HFFc6 (cell line): ENCODE data around the gene DGAT2. TPM values are rescaled to one million over a fixed set of nuclear protein-coding genes. Genes with fewer than 3 reads are reported as not detected.
"Not testable (repeated sequence)": the region's sequence is repeated elsewhere in the genome, so short reads cannot be mapped to it uniquely, and the experiment has no call there.

Experiments used
- DNase-seq: peaks from one replicate; pipeline ENCODE4 v3.0.0-alpha.2; 2018
- H3K27ac Mint-ChIP-seq: 2 replicates; pipeline ENCODE4 v1.8.0; 2020; ENCODE audit warnings: mild to moderate bottlenecking, mixed read lengths
- H3K27me3 Mint-ChIP-seq: 2 replicates; pipeline ENCODE4 v1.8.0; 2021; ENCODE audit warnings: mild to moderate bottlenecking, moderate library complexity, mixed read lengths; ENCODE audit not compliant: insufficient read depth
- H3K36me3 Mint-ChIP-seq: 2 replicates; pipeline ENCODE4 v1.8.0; 2021; ENCODE audit warnings: low read depth, mixed read lengths
- H3K4me1 Mint-ChIP-seq: 2 replicates; pipeline ENCODE4 v1.8.0; 2020; ENCODE audit warnings: low read depth, mixed read lengths
- H3K4me3 Mint-ChIP-seq: 2 replicates; pipeline ENCODE4 v1.8.0; 2020; ENCODE audit warnings: mild to moderate bottlenecking, moderate library complexity, mixed read lengths
- H3K9me3 Mint-ChIP-seq: 2 replicates; pipeline ENCODE4 v1.8.0; 2020; ENCODE audit warnings: mild to moderate bottlenecking, mixed read lengths
- total RNA-seq, 6 experiments: library from RNA; stranded (reverse); fragmentation: NEBNext Ultra II Directional; extraction: Animal tissue kit (Norgen Biotek cat#: 25700); gene quantifications; 2 replicates in 1 of 6; 3 replicates in 5 of 6; pipeline ENCODE4 v1.2.3, GENCODE V29; 2021
- TF ChIP-seq, protein P1 (sequence below): fragments of 200-600 bp; sonication (generic); IDR thresholded peaks from 2 replicates; pipeline ENCODE4 v1.5.0; 2021; ENCODE audit warnings: antibody characterized with exemption, mild to moderate bottlenecking

The DGAT2 gene
- total RNA-seq, 6 experiments from 2014 or later, result 0.23 to 0.55 (median 0.36) TPM

DNA sequence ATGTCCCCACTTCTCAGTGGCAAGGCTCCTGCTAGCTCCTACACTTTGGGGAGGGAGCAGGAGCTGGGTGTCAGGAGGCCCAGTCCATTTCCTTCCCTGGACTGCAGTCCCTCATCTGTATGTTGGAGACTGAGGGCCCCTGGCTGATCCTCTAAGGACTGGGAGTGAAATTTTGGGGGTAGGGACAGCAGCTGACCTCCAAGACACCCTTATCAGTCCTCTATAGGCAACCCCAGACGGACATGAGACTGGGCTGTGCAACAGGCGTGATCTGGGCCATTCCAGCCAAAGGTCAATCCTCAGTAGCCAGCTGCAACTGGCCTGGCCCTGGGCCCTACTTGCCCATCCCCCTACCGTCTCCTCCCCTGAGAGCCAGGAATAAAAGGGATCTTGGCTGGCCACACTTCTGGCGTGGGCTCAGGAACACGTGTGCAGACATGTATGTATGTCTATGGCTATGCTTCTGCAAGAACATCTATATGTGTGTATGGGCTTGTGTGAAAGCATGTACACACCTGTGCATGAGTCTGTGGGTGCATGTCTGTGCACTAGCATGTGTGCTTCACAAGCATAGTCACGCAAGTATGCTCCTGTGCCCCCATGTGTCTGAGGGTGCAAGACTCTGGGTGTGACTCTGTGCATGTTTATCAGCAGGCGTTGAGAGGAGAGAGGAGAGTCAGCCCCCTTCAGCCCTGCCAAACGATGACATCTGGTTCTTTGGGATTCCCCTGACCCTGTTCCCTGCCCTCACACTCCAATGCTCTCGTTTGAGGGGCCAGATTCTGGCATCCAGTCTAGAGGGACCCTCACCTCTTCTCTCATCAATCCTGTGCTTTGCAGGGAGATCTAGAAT is 24.6 kb upstream of the DGAT2 start:
- DNase-seq, result no peak
- Mint-ChIP-seq H3K4me1 (no peaks in the 10 kb centered on the region), H3K27ac (no peak overlapping the region), H3K36me3 (no peaks in the 10 kb centered on the region), H3K9me3 (no peaks in the 10 kb centered on the region), H3K4me3 (no peak overlapping the region), H3K27me3 (peaks cover 64% of the 10 kb centered on the region)
- TF ChIP-seq, protein P1, sequence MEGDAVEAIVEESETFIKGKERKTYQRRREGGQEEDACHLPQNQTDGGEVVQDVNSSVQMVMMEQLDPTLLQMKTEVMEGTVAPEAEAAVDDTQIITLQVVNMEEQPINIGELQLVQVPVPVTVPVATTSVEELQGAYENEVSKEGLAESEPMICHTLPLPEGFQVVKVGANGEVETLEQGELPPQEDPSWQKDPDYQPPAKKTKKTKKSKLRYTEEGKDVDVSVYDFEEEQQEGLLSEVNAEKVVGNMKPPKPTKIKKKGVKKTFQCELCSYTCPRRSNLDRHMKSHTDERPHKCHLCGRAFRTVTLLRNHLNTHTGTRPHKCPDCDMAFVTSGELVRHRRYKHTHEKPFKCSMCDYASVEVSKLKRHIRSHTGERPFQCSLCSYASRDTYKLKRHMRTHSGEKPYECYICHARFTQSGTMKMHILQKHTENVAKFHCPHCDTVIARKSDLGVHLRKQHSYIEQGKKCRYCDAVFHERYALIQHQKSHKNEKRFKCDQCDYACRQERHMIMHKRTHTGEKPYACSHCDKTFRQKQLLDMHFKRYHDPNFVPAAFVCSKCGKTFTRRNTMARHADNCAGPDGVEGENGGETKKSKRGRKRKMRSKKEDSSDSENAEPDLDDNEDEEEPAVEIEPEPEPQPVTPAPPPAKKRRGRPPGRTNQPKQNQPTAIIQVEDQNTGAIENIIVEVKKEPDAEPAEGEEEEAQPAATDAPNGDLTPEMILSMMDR, result no peak

DNA sequence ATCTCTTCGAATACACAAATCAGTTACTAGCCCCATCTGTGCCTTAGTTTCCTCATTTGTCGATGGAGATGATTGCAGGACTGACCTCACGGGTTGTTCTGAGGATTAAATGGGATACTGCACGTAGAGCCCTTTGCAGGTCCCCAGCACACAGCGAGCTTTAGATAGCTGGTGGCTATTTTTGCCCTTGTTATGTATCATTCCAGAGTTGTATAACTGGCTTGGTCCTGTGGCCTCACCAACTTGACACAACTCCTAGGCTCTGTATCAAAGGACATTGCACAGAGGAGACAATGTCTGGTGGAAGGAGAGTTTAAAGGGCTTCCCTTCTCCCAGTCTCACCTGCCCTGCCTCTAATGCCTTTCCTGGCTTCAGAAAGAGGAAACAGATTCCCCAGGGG is 22.8 kb upstream of the DGAT2 start:
- TF ChIP-seq, protein P1, result no peak
- peaks cover 61% of the 10 kb centered on the region for H3K27me3 Mint-ChIP-seq
- H3K36me3 Mint-ChIP-seq, result no peaks in the 10 kb centered on the region

DNA sequence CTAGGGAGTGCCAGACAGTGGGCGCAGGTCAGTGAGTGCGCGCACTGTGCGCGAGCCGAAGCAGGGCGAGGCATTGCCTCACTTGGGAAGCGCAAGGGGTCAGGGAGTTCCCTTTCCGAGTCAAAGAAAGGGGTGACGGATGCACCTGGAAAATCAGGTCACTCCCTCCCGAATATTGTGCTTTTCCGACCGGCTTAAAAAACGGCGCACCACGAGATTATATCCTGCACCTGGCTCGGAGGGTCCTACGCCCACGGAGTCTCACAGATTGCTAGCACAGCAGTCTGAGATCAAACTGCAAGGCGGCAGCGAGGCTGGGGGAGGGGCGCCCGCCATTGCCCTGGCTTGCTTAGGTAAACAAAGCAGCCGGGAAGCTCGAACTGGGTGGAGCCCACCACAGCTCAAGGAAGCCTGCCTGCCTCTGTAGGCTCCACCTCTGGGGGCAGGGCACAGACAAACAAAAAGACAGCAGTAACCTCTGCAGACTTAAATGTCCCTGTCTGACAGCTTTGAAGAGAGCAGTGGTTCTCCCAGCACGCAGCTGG is 19.8 kb upstream of the DGAT2 start:
- H3K4me1 Mint-ChIP-seq, H3K27ac Mint-ChIP-seq, H3K4me3 Mint-ChIP-seq, H3K36me3 Mint-ChIP-seq, DNase-seq, H3K9me3 Mint-ChIP-seq: not testable (repeated sequence)
- H3K27me3 Mint-ChIP-seq, result peaks cover 45% of the 10 kb centered on the region

More for the DNA sequence above, 22.8 kb upstream of the DGAT2 start:
- no peak overlapping the region for H3K27ac Mint-ChIP-seq
- H3K9me3 Mint-ChIP-seq, result no peaks in the 10 kb centered on the region
- H3K4me3 Mint-ChIP-seq, result no peak overlapping the region
- DNase-seq, result no peak
- H3K4me1 Mint-ChIP-seq, result no peaks in the 10 kb centered on the region

DNA sequence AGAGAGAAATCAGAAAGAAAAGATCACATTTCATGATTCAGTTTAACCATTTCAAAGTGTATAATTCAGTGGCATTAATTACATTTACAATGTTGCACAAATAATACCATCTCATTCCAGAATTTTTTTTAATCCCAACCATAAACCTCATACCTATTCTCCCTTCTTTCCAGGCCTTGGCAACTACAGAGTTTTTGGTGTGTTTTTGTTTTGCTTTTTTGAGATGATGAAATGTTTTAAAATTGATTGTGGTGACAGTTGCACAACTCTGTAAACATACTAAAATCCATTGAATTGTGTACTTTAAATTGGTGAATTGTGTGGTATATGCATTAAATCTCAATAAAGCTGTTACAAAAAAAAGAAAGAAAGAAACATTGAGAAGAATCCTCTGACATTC is 13.6 kb upstream of the DGAT2 start:
- H3K27ac Mint-ChIP-seq, H3K9me3 Mint-ChIP-seq, DNase-seq, H3K4me1 Mint-ChIP-seq, H3K4me3 Mint-ChIP-seq, H3K36me3 Mint-ChIP-seq: not testable (repeated sequence)
- peaks cover 24% of the 10 kb centered on the region for H3K27me3 Mint-ChIP-seq

DNA sequence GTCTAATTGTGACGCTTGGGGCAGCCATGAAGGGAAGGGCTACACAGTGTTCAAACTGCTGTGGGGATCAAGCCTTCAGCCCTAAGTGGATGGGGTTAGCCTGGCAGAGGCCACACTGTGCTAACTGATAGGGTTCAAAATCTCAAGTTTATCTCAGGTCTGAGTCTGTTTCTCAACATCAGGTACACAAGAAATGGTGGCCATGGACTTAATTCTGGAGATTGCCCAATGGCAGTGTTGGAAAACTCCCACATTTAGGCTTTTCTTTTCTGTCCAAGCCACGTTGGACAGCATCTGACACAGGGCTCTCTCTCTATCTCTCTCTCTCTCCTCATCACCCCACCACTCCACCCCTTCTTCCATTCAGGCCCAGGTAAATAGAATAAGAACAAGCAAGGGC is 10.9 kb upstream of the DGAT2 start:
- Mint-ChIP-seq H3K27ac (no peak overlapping the region), H3K4me3 (no peak overlapping the region), H3K36me3 (no peaks in the 10 kb centered on the region), H3K27me3 (peaks cover 23% of the 10 kb centered on the region), H3K4me1 (peaks cover 12% of the 10 kb centered on the region), H3K9me3 (no peaks in the 10 kb centered on the region)
- TF ChIP-seq, protein P1, result no peak
- no peak for DNase-seq

DNA sequence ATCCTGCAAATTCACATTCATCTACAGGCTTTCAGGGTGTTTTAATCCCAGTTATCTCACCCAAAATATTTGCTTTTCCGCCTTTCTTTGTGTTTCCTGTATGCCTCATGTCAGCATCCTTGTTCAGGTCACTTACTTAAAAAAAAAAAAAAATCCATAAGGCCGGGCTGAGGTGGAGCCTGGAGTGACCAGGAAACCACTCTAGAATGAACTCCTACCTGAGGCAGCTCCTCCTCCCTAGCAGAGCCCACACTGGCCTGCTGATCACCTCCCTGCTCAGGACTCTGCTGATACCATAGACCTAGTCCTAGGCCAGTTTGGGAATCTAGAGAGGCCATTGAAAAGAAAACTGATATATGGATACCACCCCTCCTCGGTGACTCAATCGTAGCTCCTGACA is 8.7 kb upstream of the DGAT2 start:
- no peak for DNase-seq
- no peaks in the 10 kb centered on the region for H3K36me3 Mint-ChIP-seq
- no peak overlapping the region for H3K27ac Mint-ChIP-seq
- TF ChIP-seq, protein P1, result no peak
- no peaks in the 10 kb centered on the region for H3K9me3 Mint-ChIP-seq
- peaks cover 25% of the 10 kb centered on the region for H3K27me3 Mint-ChIP-seq
- peaks cover 12% of the 10 kb centered on the region for H3K4me1 Mint-ChIP-seq
- no peak overlapping the region for H3K4me3 Mint-ChIP-seq
